K562 (cell line): ENCODE measurements around the gene AMDHD2. TPM values are rescaled to one million over a fixed set of nuclear protein-coding genes. Genes with fewer than 3 reads are reported as not detected.

Source experiments
- ARID4B ChIP-seq: sonication (generic); formaldehyde crosslinking; IDR thresholded peaks from 2 replicates; pipeline ENCODE4 v1.8.0; 2022; ENCODE audit warnings: mild to moderate bottlenecking, missing genetic modification reagents
- CBFB ChIP-seq: sonication (generic); formaldehyde crosslinking; IDR thresholded peaks from 2 replicates; pipeline ENCODE4 v1.4.0; 2020; ENCODE audit warnings: mild to moderate bottlenecking, missing genetic modification reagents
- CC2D1A ChIP-seq: fragments of 450-650 bp; IDR thresholded peaks from 2 replicates; pipeline ENCODE4 v1.6.1; 2017; ENCODE audit warnings: mild to moderate bottlenecking
- CCNT2 ChIP-seq: IDR thresholded peaks from 2 replicates; pipeline ENCODE4 v1.6.1; 2011; ENCODE audit warnings: borderline replicate concordance, low read depth, mild to moderate bottlenecking, moderate library complexity, mixed read lengths, low read length; ENCODE audit not compliant: insufficient read length; ENCODE audit errors: extremely low read depth
- CXXC5 ChIP-seq: fragments of 250-450 bp; sonication (Bioruptor Pico); IDR thresholded peaks from 2 replicates; pipeline ENCODE4 v1.8.0; 2022; ENCODE audit warnings: inconsistent platforms, mild to moderate bottlenecking, moderate library complexity
- FUS ChIP-seq: fragments of 200-400 bp; formaldehyde crosslinking; optimal IDR thresholded peaks from 2 replicates; pipeline ENCODE3; 2017; ENCODE audit warnings: low read depth, low read length
- GATAD2B ChIP-seq: fragments of 450-650 bp; IDR thresholded peaks from 2 replicates; pipeline ENCODE4 v1.6.1; 2017; ENCODE audit warnings: mild to moderate bottlenecking, borderline replicate concordance
- HDAC1 ChIP-seq, 2 experiments: fragments of 450-650 bp; IDR thresholded peaks; 2 replicates each; pipeline ENCODE4 v1.6.1; 2016 to 2017; ENCODE audit warnings: inconsistent platforms in 1 of 2, mild to moderate bottlenecking in 1 of 2, moderate library complexity in 1 of 2
- KAT7 ChIP-seq: sonication (generic); formaldehyde crosslinking; IDR thresholded peaks from 2 replicates; pipeline ENCODE4 v1.8.0; 2022; ENCODE audit warnings: missing genetic modification reagents, mild to moderate bottlenecking, borderline replicate concordance
- SAP30 ChIP-seq: fragments of 200-600 bp; sonication (generic); IDR thresholded peaks from 2 replicates; pipeline ENCODE4 v1.6.1; 2012; ENCODE audit warnings: borderline replicate concordance, low read depth, mild to moderate bottlenecking, moderate library complexity, low read length, control low read depth, inconsistent platforms; ENCODE audit not compliant: insufficient read depth, poor library complexity, severe bottlenecking
- YBX1 ChIP-seq: fragments of 450-650 bp; IDR thresholded peaks from 2 replicates; pipeline ENCODE4 v1.7.1; 2016; ENCODE audit warnings: mild to moderate bottlenecking
- ZNF134 ChIP-seq: fragments of 250-450 bp; sonication (Bioruptor Pico); conservative IDR thresholded peaks from 2 replicates; pipeline ENCODE4 v1.4.0; 2020
- ZNF239 ChIP-seq: fragments of 250-450 bp; sonication (Bioruptor Pico); IDR thresholded peaks from 2 replicates; pipeline ENCODE4 v1.4.0; 2020; ENCODE audit warnings: mild to moderate bottlenecking
- ZNF609 ChIP-seq: sonication (generic); formaldehyde crosslinking; IDR thresholded peaks from 2 replicates; pipeline ENCODE4 v1.8.1; 2023; ENCODE audit warnings: missing genetic modification reagents, mild to moderate bottlenecking, borderline replicate concordance
- ZNF740 ChIP-seq, 3 experiments: fragments of 200-800 bp in 1 of 3; sonication (Bioruptor generic) in 1 of 3; sonication (generic) in 1 of 3; formaldehyde crosslinking in 1 of 3; IDR thresholded peaks; 2 replicates each; pipeline versions ENCODE4 v1.6.1 to v1.8.0; 2016 to 2022; ENCODE audit warnings: mild to moderate bottlenecking in 2 of 3, missing compliant biosample characterization in 2 of 3, missing genetic modification characterization in 2 of 3, missing genetic modification reagents in 1 of 3
- polyA plus RNA-seq, 8 experiments: library from polyadenylated mRNA; depleted of rRNA in 4 of 8; stranded (reverse) in 5 of 8; unstranded in 3 of 8; fragments of >200 nt; fragmentation: Nextera tagmentation in 2 of 8; fragmentation: Illumina TruSeq in 1 of 8; extraction: Ambion mirVana in 2 of 8; extraction: Trizol in 1 of 8; gene quantifications; 2 replicates each; pipeline versions ENCODE4 v1.2.1 to v1.2.3, GENCODE V29; 2011 to 2014; ENCODE audit warnings: inconsistent platforms in 1 of 8, missing spikeins in 1 of 8
- total RNA-seq, 7 experiments: library from RNA; depleted of rRNA in 6 of 7; stranded (reverse); fragments of >200 nt in 6 of 7; fragmentation: Illumina TruSeq in 2 of 7; extraction: Trizol in 2 of 7; gene quantifications; 2 replicates each; pipeline versions ENCODE4 v1.2.1 to v1.2.3, GENCODE V29; 2011 to 2021; ENCODE audit warnings: low replicate concordance in 1 of 7

The AMDHD2 gene
- total and polyA plus RNA-seq, 9 of the 15 experiments (the other 6 are each of a cell fraction or from before 2014, with no cell fraction given): 0.38 to 56.9 (median 18.3) TPM; not detected in 1

GRCh38 chr16:2473999-2474876, 45.9 kb upstream of the AMDHD2 start (continued):
- TF ChIP-seq ZNF134 (CRISPR knock-in tag) (no peak), CXXC5 (CRISPR knock-in tag) (peak; percentile 80), ZNF740 (CRISPR knock-in tag; IDR thresholded peaks at IDR 0.05) (peak; percentile 60), ZNF740 (tag; IDR thresholded peaks at IDR 0.05) (peak in 1 of 2 experiments; percentile 77; a peak in 2 of 4 replicates), CBFB (CRISPR knock-in tag) (no peak), ZNF609 (CRISPR knock-in tag) (no peak), FUS (no peak), GATAD2B (no peak), CCNT2 (peak; percentile 53), CC2D1A (no peak), ZNF239 (CRISPR knock-in tag) (no peak), ARID4B (CRISPR knock-in tag) (peak; percentile 54; the same call in 1 of the 2 replicates), HDAC1 (IDR thresholded peaks at IDR 0.05) (peak in 1 of 2 experiments; percentile 19; a peak in 1 of 4 replicates), KAT7 (peak; percentile 66; the same call in 1 of the 2 replicates), YBX1 (no peak), SAP30 (peak; percentile 87)
